Ascending aorta (tissue), 2 donors: ENCODE results near the gene MRPL49. TPM values are rescaled to one million over a fixed set of nuclear protein-coding genes. Genes with fewer than 3 reads are reported as not detected.

Source experiments
- DNase-seq, 2 donors: peaks; one replicate each; pipeline ENCODE4 v3.0.0-alpha.2; 2019; ENCODE audit warnings: low spot score in 2 of 2
- H3K27ac ChIP-seq, 2 donors: fragments of 200-600 bp; sonication (generic); one replicate each; pipeline ENCODE4 v1.5.1; 2016 to 2017; ENCODE audit warnings: mild to moderate bottlenecking in 1 of 2
- H3K27me3 ChIP-seq: fragments of 200-600 bp; sonication (generic); one replicate; pipeline ENCODE4 v1.5.1; 2017
- H3K36me3 ChIP-seq, 2 donors: fragments of 200-600 bp; sonication (generic); one replicate each; pipeline ENCODE4 v1.5.1; 2016
- H3K4me1 ChIP-seq, 2 donors: fragments of 200-600 bp; sonication (generic); one replicate each; pipeline ENCODE4 v1.5.1; 2016 to 2017; ENCODE audit warnings: mild to moderate bottlenecking in 1 of 2
- H3K4me3 ChIP-seq, 2 donors: fragments of 200-600 bp; sonication (generic); one replicate each; pipeline ENCODE4 v1.5.1; 2016 to 2017; ENCODE audit warnings: mild to moderate bottlenecking in 1 of 2
- H3K9me3 ChIP-seq, 2 donors: fragments of 200-600 bp; sonication (generic); one replicate each; pipeline ENCODE4 v1.5.1; 2016
- intact Hi-C: fragments of 100-400 bp; cut with DNase I; formaldehyde crosslinking; loops from one replicate; pipeline ENCODE4 v1.15.1; 2023
- total RNA-seq: library from RNA; depleted of rRNA; stranded (reverse); fragments of >200 nt; gene quantifications from one replicate; pipeline ENCODE4 v1.1.0, GENCODE V29; 2016
- TF ChIP-seq, protein P1 (sequence below), 3 experiments: fragments of 200-600 bp in 2 of 3; fragments of 450-650 bp in 1 of 3; sonication (generic) in 2 of 3; IDR thresholded peaks; one replicate each; pipeline ENCODE4 v1.5.1; 2016 to 2019; ENCODE audit warnings: antibody characterized with exemption in 3 of 3, mild to moderate bottlenecking in 1 of 3, moderate library complexity in 1 of 3

Gene MRPL49
- total RNA-seq, 1 donor from 2014 or later: 43.2 TPM

DNA sequence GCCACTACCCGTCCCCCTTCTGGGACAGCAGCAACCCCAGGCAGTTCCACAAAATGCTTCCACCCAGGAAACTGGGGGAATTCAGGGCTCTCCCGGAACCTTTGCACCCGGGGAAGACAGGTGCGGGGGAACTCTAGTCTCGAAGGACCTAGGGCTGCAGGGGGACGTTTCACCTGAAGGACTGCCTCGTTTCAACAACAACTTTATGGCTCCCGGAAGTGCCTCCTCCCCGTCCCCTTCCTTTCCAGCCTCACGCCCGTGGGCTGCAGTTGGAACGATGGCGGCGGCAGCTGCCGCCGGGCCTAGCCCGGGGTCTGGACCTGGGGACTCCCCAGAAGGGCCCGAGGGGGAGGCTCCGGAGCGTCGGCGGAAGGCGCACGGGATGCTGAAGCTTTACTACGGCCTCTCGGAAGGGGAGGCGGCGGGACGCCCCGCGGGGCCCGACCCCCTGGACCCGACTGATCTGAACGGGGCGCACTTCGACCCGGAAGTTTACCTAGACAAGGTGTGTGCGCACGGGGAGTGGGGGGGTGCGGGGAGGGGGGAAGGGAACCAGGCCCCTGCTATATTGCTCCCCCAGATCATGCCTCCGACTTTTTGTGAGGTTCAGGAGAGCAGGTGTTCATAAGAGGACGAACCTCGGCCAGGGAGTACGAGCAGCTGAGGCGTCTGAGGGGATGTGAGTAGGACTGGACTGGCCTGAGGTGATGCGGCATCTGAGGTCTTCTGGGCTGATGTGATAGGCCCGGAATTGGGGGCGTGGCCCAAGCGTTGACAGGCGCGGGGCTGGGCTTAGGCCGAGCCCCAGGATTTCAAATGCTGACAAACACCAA, 25.9 kb upstream of the MRPL49 start, which contains the start of gene VPS51:
VPS51 (plus strand) TSS at position 241 of the 833 bp plus-strand sequence; CDS start at position 278, 37 bp downstream.
- no peaks in the 10 kb centered on the region for H3K27me3 ChIP-seq
- TF ChIP-seq, protein P1, sequence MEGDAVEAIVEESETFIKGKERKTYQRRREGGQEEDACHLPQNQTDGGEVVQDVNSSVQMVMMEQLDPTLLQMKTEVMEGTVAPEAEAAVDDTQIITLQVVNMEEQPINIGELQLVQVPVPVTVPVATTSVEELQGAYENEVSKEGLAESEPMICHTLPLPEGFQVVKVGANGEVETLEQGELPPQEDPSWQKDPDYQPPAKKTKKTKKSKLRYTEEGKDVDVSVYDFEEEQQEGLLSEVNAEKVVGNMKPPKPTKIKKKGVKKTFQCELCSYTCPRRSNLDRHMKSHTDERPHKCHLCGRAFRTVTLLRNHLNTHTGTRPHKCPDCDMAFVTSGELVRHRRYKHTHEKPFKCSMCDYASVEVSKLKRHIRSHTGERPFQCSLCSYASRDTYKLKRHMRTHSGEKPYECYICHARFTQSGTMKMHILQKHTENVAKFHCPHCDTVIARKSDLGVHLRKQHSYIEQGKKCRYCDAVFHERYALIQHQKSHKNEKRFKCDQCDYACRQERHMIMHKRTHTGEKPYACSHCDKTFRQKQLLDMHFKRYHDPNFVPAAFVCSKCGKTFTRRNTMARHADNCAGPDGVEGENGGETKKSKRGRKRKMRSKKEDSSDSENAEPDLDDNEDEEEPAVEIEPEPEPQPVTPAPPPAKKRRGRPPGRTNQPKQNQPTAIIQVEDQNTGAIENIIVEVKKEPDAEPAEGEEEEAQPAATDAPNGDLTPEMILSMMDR (IDR thresholded peaks at IDR 0.05): peak in 1 of 3 experiments; percentile 20
- no peaks in the 10 kb centered on the region for H3K9me3 ChIP-seq
- H3K4me1 ChIP-seq: peaks cover 3 to 15% of the 10 kb centered on the region in 2 donors
- H3K27ac ChIP-seq: peak within 1 kb of the TSS; percentile 86 to 95
- peak; percentile 66 to 94 for DNase-seq
- intact Hi-C loops: loop anchor here (1.0 to 5.0 kb wide), 5 partner anchors 12 to 179 kb away; partner anchors contain the start of genes ARL2, ATG2A, CDCA5 and SNX15
- H3K4me3 ChIP-seq: peak within 1 kb of the TSS; percentile 73 to 80
- H3K36me3 ChIP-seq: peaks cover 0 to 5% of the 10 kb centered on the region in 2 donors

DNA sequence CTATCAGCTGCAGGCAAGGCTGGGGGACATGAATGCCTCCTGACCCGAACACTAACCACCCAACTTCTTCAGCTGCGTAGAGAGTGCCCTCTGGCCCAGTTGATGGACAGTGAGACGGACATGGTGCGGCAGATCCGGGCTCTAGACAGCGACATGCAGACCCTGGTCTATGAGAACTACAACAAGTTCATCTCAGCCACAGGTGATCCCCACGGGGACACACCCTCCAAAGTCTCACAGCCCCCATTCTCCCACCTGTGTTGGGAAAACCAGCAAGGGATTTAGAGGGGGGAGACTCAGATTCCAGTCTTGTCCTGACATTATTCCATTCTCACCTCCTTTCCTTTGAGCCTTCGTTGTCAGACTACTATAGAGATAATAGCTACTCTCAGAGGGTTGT, 25.2 kb upstream of the MRPL49 start:
- Histone ChIP-seq H3K27ac (peak overlapping the region; percentile 86 to 95), H3K4me1 (peaks cover 3 to 15% of the 10 kb centered on the region in 2 donors), H3K4me3 (peak overlapping the region; percentile 73 to 80), H3K36me3 (peaks cover 0 to 5% of the 10 kb centered on the region in 2 donors), H3K27me3 (no peaks in the 10 kb centered on the region), H3K9me3 (no peaks in the 10 kb centered on the region)
- intact Hi-C loops: loop anchor here (1.0 to 5.0 kb wide), 5 partner anchors 13 to 180 kb away; partner anchors contain the start of genes ARL2, ATG2A, CDCA5 and SNX15
- TF ChIP-seq, protein P1 (IDR thresholded peaks at IDR 0.05): no peak
- no peak for DNase-seq

DNA sequence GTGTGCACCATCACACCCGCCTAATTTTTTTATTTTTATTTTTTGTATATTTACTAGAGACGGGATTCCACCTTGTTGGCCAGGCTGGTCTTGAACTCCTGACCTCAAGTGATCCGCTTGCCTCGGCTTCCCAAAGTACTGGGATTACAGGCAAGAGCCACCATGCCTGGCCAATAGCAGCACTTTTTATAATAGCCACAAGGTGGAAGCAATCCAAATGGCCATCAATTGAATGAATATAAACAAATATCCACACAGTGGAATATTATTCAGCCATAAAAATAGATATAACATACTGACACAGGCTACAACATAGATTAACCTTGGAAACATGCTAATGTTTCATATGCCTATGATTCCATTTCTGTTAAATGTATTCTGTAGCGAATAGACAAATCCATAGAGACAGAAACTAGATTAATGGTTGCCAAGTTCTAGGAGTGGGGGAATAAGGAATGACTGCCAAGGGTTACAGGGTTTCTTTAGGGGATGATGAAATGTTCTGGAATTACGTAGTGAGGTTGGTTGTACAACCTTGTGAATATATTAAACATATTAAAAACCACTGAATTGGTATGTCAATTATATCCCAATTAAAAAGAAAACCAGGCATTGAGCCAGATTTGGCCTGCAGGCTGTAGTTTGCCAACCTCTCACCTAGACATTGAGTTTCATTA, 21.3 kb upstream of the MRPL49 start:
- no peak overlapping the region for H3K4me3 ChIP-seq
- no peaks in the 10 kb centered on the region for H3K9me3 ChIP-seq
- peaks cover 3 to 9% of the 10 kb centered on the region in 2 donors for H3K36me3 ChIP-seq
- H3K27ac ChIP-seq: no peak overlapping the region
- intact Hi-C loops: no loop called here
- H3K27me3 ChIP-seq: no peaks in the 10 kb centered on the region
- TF ChIP-seq, protein P1 (IDR thresholded peaks at IDR 0.05): no peak
- DNase-seq: no peak
- H3K4me1 ChIP-seq: peaks cover 3 to 21% of the 10 kb centered on the region in 2 donors

DNA sequence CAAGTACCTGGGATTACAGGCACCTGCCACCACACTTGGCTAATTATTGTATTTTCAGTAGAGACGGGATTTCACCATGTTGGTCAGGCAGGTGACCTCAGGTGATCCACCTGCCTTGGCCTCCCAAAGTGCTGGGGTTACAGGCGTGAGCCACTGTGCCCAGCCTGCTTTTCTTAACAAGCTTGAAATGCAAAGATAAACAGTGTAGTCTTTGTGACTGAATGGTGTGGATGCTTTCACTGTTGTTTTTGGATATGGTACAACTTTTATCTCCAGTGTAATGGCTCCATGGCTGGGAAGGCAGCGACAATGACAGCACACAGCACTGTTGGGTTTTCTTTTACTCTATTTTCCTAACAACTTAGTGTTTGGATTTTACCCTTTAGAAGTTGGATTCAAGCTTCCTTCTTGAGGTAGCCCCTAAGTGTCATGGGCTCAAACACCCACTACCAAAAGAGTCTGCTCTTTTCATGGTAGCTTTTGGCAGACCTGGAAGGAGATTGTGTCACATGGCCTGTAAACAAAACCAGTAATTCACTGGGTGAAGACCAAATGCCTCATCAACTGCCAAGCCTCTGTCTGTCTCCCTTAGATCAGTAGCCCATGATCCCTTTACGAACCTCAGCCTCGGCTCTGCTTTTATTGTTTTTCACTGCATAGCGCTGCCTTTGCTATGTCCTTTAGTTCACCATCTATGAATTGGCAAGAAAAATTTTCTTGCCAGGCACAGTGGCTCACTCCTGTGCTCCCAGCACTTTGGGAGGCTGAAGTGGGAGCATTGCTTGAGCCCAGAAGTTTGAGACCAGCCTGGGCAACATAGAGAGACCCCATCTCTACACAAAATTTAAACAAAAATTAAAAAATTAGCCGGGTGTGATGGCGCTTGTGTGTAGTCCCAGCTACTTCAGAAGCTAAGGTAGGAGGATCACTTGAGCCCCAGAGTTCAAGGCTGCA, 19.7 kb upstream of the MRPL49 start:
- intact Hi-C loops: no loop called here
- Histone ChIP-seq H3K27ac (peak overlapping the region; percentile 32 to 45), H3K9me3 (no peaks in the 10 kb centered on the region), H3K4me1 (peaks cover 0 to 13% of the 10 kb centered on the region in 2 donors), H3K27me3 (no peaks in the 10 kb centered on the region), H3K36me3 (peaks cover 5 to 11% of the 10 kb centered on the region in 2 donors), H3K4me3 (no peak overlapping the region)
- TF ChIP-seq, protein P1 (IDR thresholded peaks at IDR 0.05): no peak
- no peak for DNase-seq

DNA sequence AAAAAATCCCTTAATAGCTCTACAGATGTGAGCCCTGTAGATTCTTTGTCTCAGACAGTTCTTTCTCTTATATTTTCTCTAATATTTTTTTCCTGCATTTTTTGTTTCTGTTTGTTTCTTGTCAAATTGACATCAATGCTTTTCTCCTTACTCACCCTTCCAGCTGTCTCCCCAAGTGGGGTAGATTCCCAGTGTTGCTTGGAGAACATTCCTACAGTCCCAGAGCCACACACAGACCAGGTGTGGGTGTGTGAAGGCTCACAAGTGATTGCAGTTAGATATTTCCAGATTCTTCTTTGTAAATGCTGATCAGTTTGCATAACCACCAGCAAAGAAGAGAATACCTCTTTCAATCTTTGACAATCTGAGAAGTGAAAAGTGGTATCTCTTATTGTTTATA, 18.6 kb upstream of the MRPL49 start:
- Histone ChIP-seq H3K36me3 (peaks cover 16% of the 10 kb centered on the region in 2 donors), H3K27me3 (no peaks in the 10 kb centered on the region), H3K9me3 (no peaks in the 10 kb centered on the region), H3K4me3 (no peak overlapping the region), H3K27ac (no peak overlapping the region), H3K4me1 (peaks cover 0 to 9% of the 10 kb centered on the region in 2 donors)
- TF ChIP-seq, protein P1 (IDR thresholded peaks at IDR 0.05): no peak
- intact Hi-C loops: no loop called here
- no peak for DNase-seq
